ENCODE measurements around the gene COL18A1. TPM values are rescaled to one million over a fixed set of nuclear protein-coding genes. Genes with fewer than 3 reads are reported as not detected.

Gene COL18A1
- total RNA-seq, 1 experiment from 2014 or later, result 3.4 TPM

DNA sequence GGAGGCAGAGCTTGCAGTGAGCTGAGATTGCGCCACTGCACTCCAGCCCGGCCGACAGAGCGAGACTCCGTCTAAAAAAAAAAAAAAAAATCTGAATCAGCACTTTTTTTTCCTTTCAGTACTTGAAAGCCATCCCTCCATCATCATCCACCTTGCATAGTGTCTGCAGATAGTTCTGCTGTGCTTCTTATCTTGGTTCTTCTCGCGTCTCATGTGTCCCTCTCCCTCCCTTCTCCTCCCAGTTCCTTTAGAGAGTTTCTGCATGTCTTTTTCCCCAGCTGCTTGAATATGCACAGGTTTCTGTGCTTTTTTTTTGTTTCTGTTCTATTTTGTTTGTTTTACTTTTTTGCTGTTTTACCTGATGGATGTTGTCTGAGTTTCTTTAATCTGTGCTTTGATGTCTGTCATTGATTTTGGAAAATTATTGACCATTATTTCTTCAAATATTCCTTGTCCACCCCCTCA is 3.9 kb upstream of the COL18A1 start:
- BruUV-seq (replicated peaks), result no TSS peak
- H3K27ac Mint-ChIP-seq (ENCODE audit: low read depth, unreplicated experiment), result no peak overlapping the region
- TF ChIP-seq, protein P1, sequence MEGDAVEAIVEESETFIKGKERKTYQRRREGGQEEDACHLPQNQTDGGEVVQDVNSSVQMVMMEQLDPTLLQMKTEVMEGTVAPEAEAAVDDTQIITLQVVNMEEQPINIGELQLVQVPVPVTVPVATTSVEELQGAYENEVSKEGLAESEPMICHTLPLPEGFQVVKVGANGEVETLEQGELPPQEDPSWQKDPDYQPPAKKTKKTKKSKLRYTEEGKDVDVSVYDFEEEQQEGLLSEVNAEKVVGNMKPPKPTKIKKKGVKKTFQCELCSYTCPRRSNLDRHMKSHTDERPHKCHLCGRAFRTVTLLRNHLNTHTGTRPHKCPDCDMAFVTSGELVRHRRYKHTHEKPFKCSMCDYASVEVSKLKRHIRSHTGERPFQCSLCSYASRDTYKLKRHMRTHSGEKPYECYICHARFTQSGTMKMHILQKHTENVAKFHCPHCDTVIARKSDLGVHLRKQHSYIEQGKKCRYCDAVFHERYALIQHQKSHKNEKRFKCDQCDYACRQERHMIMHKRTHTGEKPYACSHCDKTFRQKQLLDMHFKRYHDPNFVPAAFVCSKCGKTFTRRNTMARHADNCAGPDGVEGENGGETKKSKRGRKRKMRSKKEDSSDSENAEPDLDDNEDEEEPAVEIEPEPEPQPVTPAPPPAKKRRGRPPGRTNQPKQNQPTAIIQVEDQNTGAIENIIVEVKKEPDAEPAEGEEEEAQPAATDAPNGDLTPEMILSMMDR (IDR thresholded peaks at IDR 0.05; ENCODE audit: unreplicated experiment), result no peak
- peaks cover 5% of the 10 kb centered on the region for H3K36me3 Mint-ChIP-seq (ENCODE audit: insufficient read depth, unreplicated experiment)
- H3K4me1 Mint-ChIP-seq (ENCODE audit: insufficient read depth, unreplicated experiment), result no peaks in the 10 kb centered on the region
- H3K4me3 Mint-ChIP-seq (ENCODE audit: unreplicated experiment), result no peak overlapping the region
- peaks cover 9% of the 10 kb centered on the region for H3K9me3 Mint-ChIP-seq (ENCODE audit: unreplicated experiment)
- CTCF ChIA-PET, result interaction anchor here (0.6 kb wide), 3 partner anchors 32 to 649 kb away, joined by 3 read pairs; no protein-coding TSS in a partner anchor
- H3K27me3 Mint-ChIP-seq (ENCODE audit: insufficient read depth, unreplicated experiment), result peaks cover 46% of the 10 kb centered on the region
- DNase-seq (ENCODE audit: unreplicated experiment), result no peak
- POLR2A ChIA-PET, result no interaction called here
- intact Hi-C loops (cut with micrococcal nuclease), result no loop called here

DNA sequence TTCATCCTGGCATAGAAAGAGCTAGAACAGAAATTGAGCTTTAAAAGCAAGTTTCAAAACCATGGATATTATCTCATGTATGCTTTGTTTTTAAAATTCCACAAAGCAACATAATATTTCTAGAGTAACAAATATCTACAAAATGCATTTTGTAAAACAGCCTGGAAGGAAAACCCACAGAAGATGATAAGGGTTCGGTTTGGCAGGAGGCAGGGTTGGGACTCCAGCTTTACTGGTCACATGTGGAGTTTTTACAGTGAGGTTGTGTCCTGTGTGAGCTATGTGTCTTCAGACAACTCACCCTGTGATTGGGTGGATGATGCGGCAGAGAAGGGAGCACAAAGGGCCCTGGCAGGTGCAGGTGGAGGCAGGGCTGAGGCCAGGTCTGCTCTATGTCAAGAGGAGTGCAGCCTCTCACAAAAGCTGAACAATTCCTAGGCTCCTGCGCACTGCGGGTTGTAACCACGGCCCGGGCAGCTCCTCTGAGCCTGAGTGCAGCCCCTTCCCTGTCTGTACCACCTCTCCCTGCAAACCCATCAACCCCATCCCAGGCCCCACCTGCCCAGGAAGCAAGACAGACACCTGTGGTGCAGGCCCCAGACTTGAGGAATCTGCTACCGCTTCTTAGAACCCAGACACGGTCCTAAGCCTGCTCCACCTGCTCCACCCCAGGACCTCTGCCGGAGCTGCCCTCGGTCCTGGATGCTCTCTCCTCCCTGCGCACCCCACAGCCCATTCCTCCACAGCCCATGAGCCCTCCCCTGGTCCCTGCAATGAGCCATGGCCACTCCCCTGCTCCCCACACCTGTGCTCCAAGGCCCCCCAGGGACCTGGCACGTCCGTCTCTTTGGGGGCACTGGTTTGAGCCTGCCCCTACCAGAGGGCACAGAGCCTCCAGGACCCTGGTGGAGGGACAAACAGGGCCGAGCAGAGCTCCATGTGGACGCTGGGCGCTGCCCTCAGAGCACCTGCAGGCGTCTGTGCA is 2.8 kb upstream of the COL18A1 start:
- intact Hi-C loops (cut with micrococcal nuclease), result no loop called here
- Mint-ChIP-seq H3K9me3 (ENCODE audit: unreplicated experiment) (peaks cover 9% of the 10 kb centered on the region), H3K27ac (ENCODE audit: low read depth, unreplicated experiment) (no peak overlapping the region), H3K4me3 (ENCODE audit: unreplicated experiment) (no peak overlapping the region), H3K27me3 (ENCODE audit: insufficient read depth, unreplicated experiment) (peaks cover 35% of the 10 kb centered on the region), H3K36me3 (ENCODE audit: insufficient read depth, unreplicated experiment) (peaks cover 5% of the 10 kb centered on the region), H3K4me1 (ENCODE audit: insufficient read depth, unreplicated experiment) (no peaks in the 10 kb centered on the region)
- no TSS peak for BruUV-seq (replicated peaks)
- CTCF ChIA-PET, result interaction anchor here (0.6 to 0.7 kb wide), 2 partner anchors 31 to 38 kb away, joined by 3 read pairs; no protein-coding TSS in a partner anchor
- DNase-seq (ENCODE audit: unreplicated experiment), result no peak
- TF ChIP-seq, protein P1 (IDR thresholded peaks at IDR 0.05; ENCODE audit: unreplicated experiment), result no peak
- POLR2A ChIA-PET, result interaction anchor here (0.6 kb wide), 1 partner anchor 8 kb away, joined by 3 read pairs; no protein-coding TSS in a partner anchor

DNA sequence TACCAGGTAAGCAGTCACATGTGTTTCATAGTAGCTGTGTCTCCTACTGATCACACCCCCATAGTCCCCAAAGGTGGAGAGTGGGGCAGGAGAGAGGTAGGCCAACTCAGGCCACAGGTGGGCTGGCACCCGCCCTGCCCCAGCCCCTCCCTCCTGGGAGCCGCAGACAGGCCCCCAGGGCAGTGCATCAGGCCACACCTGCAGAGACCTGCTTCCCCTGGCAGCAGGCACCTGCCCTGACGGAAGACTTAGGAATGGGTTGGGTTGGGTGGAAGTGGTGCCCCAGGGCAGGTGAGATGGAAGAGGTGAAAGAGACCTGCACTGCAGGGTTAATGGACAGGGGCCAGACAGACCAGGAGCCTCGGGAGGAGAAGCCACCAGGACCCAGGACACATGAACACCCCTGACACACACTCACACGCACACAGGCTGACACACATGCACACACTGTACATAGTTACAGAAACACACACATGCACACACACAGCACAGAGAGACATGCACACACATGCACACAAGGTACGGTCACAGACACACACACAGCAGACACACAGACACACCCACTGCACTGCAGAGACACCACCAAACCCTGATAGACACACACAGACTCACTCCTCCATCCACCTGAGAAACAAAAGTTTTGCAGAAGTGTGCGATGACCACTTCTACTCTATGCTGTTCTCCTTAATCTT is 1.7 kb upstream of the COL18A1 start:
- Mint-ChIP-seq H3K27ac (ENCODE audit: low read depth, unreplicated experiment) (no peak overlapping the region), H3K36me3 (ENCODE audit: insufficient read depth, unreplicated experiment) (peaks cover 5% of the 10 kb centered on the region), H3K4me1 (ENCODE audit: insufficient read depth, unreplicated experiment) (no peaks in the 10 kb centered on the region), H3K4me3 (ENCODE audit: unreplicated experiment) (peak overlapping the region; percentile 74), H3K9me3 (ENCODE audit: unreplicated experiment) (peaks cover 9% of the 10 kb centered on the region), H3K27me3 (ENCODE audit: insufficient read depth, unreplicated experiment) (peaks cover 24% of the 10 kb centered on the region)
- intact Hi-C loops (cut with micrococcal nuclease), result no loop called here
- POLR2A ChIA-PET, result interaction anchor here (0.6 kb wide), 1 partner anchor 9 kb away, joined by 3 read pairs; no protein-coding TSS in a partner anchor
- DNase-seq (ENCODE audit: unreplicated experiment), result peak; percentile 57
- BruUV-seq (replicated peaks), result no TSS peak
- TF ChIP-seq, protein P1 (IDR thresholded peaks at IDR 0.05; ENCODE audit: unreplicated experiment), result no peak
- CTCF ChIA-PET, result no interaction called here

All from MCF 10A (cell line).